ENCODE data around the gene CDCA3.
"Not testable (repeated sequence)": the region's sequence is repeated elsewhere in the genome, so short reads cannot be mapped to it uniquely, and the experiment has no call there.

Gene CDCA3

DNA sequence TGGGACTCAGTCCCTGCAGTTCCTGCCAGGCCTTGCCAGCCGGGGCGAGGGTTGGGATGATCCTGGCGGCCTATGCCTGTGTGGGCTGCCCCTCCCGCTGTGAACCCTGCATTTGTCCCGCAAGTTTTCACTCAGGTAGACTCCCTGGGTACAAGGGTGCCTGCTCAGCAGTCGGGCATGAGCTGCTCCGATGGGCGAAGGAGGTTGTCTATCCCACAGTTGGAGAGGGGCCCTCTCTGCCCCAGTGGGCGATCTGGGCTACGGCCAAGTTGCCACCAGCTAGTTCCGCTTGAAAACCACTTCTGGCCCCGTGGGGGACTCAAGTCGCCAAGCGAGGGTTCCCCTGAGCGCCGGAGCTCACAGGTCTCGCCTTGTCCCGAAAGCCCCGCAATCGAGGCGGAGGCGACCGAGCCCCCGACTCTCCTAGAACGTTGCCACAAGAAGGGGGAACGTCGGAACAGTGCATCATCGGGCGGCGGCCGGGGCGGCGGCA, 15.9 kb upstream of the CDCA3 start:
- peak overlapping the region; percentile 95 for H2BK5ac ChIP-seq (ENCODE audit: low read length)
- no CpG with 5 or more reads among the region's 33 CpGs for WGBS, 2 donors (ENCODE audit: extremely low coverage in 2 of 2, insufficient read length in 2 of 2, insufficient replicate concordance in 1 of 2)
- peak overlapping the region; percentile 33 for H2BK12ac ChIP-seq (ENCODE audit: low read length)
- H2AK5ac ChIP-seq (ENCODE audit: low read depth, low read length), result peak overlapping the region; percentile 82
- H3K4me3 ChIP-seq (ENCODE audit: low read length in 2 of 2), result peak overlapping the region; percentile 74 to 77
- no peak overlapping the region for H4K8ac ChIP-seq (ENCODE audit: low read depth, low read length)
- DNase-seq (ENCODE audit: low spot score), result no peak
- H3K4ac ChIP-seq (ENCODE audit: low read length), result peak overlapping the region; percentile 12
- peak overlapping the region; percentile 92 for H3K4me2 ChIP-seq (ENCODE audit: insufficient read depth, low read length, poor library complexity, severe bottlenecking)
- peak overlapping the region; percentile 43 for H2BK15ac ChIP-seq (ENCODE audit: low read length)
- peak overlapping the region; percentile 87 for H3K9ac ChIP-seq (ENCODE audit: low read depth, low read length, poor library complexity)
- peak overlapping the region; percentile 69 for H2BK120ac ChIP-seq (ENCODE audit: low read depth, low read length)
- peaks cover 8% of the 10 kb centered on the region for H3K79me1 ChIP-seq (ENCODE audit: low read depth, low read length)
- H3K27ac ChIP-seq (replicated peaks; ENCODE audit: low read length), result no peak overlapping the region
- peaks cover 32 to 77% of the 10 kb centered on the region in 2 donors for H3K36me3 ChIP-seq (replicated peaks in 1 of 2; ENCODE audit: control insufficient read depth in 2 of 2, insufficient read depth in 2 of 2, low read length in 2 of 2)
- H3K4me1 ChIP-seq (ENCODE audit: control insufficient read depth in 2 of 2, insufficient read depth in 1 of 2, low read depth in 1 of 2, low read length in 2 of 2), result peaks cover 9 to 19% of the 10 kb centered on the region in 2 donors
- peak overlapping the region; percentile 84 for H2AFZ ChIP-seq (ENCODE audit: low read length)
- peak overlapping the region; percentile 16 for H4K91ac ChIP-seq (ENCODE audit: low read depth, low read length, poor library complexity)
- H3K14ac ChIP-seq (ENCODE audit: low read length), result peak overlapping the region; percentile 77
- peaks cover 0 to 2% of the 10 kb centered on the region in 2 donors for H3K9me3 ChIP-seq (replicated peaks in 1 of 2; ENCODE audit: control insufficient read depth in 2 of 2, insufficient read depth in 1 of 2, low read depth in 1 of 2, low read length in 2 of 2)
- peak overlapping the region; percentile 76 for H3K18ac ChIP-seq (ENCODE audit: low read length)
- no peaks in the 10 kb centered on the region for H3K27me3 ChIP-seq (ENCODE audit: control insufficient read depth in 3 of 3, insufficient read depth in 3 of 3, low read depth in 1 of 3, low read length in 3 of 3)
- peak overlapping the region; percentile 83 for H3K23ac ChIP-seq (ENCODE audit: low read depth, low read length, poor library complexity)

DNA sequence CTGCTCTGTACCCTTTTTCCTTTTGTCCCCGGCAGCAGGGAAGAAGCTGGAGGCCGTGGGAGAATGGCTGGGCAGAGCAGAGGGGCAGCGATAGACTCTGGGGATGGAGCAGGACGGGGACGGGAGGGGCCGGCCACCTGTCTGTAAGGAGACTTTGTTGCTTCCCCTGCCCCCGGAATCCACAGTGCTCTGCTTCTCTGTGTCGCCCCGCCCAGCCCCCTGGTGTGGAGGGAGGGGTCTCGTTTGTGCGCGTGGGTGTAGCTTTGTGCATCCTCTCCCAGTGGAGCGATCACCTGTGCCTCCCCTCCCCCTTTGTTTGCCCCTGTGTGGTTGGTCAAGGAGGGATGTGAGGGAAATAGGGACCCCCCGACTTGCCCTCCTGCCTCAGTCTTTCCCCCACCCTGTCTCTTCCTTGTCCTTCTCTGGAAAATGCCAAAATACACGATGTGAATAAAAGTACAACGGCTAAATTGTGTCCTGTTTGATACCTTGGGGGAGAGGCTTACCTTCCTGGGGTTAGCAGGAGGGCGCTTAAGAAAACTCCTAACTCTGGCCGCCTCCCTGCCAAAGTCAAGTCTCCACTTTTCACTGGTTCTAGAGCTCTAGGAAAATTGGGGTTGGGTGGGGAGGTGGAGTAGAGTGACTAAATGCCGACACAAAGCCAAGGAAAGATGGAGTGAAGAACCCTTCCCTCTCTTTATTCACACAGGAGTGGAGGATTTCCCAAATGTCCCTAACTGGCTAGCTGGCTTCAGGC, 15.3 kb upstream of the CDCA3 start:
- H3K4me1 ChIP-seq (ENCODE audit: control insufficient read depth in 2 of 2, insufficient read depth in 1 of 2, low read depth in 1 of 2, low read length in 2 of 2), result peaks cover 6 to 17% of the 10 kb centered on the region in 2 donors
- peak overlapping the region; percentile 82 for H2AK5ac ChIP-seq (ENCODE audit: low read depth, low read length)
- peaks cover 8% of the 10 kb centered on the region for H3K79me1 ChIP-seq (ENCODE audit: low read depth, low read length)
- no CpG with 5 or more reads among the region's 19 CpGs for WGBS, 2 donors (ENCODE audit: extremely low coverage in 2 of 2, insufficient read length in 2 of 2, insufficient replicate concordance in 1 of 2)
- peak overlapping the region; percentile 87 for H3K9ac ChIP-seq (ENCODE audit: low read depth, low read length, poor library complexity)
- no peak overlapping the region for H4K91ac ChIP-seq (ENCODE audit: low read depth, low read length, poor library complexity)
- no peak for DNase-seq (ENCODE audit: low spot score)
- H2BK120ac ChIP-seq (ENCODE audit: low read depth, low read length), result peak overlapping the region; percentile 69
- peak overlapping the region; percentile 84 for H2AFZ ChIP-seq (ENCODE audit: low read length)
- no peak overlapping the region for H4K8ac ChIP-seq (ENCODE audit: low read depth, low read length)
- peak overlapping the region; percentile 76 for H3K18ac ChIP-seq (ENCODE audit: low read length)
- H2BK15ac ChIP-seq (ENCODE audit: low read length), result peak overlapping the region; percentile 43
- peak overlapping the region; percentile 74 to 77 for H3K4me3 ChIP-seq (ENCODE audit: low read length in 2 of 2)
- H3K23ac ChIP-seq (ENCODE audit: low read depth, low read length, poor library complexity), result peak overlapping the region; percentile 38
- H3K27me3 ChIP-seq (ENCODE audit: control insufficient read depth in 3 of 3, insufficient read depth in 3 of 3, low read depth in 1 of 3, low read length in 3 of 3), result no peaks in the 10 kb centered on the region
- H2BK5ac ChIP-seq (ENCODE audit: low read length), result peak overlapping the region; percentile 95
- H3K36me3 ChIP-seq (replicated peaks in 1 of 2; ENCODE audit: control insufficient read depth in 2 of 2, insufficient read depth in 2 of 2, low read length in 2 of 2), result peaks cover 37 to 77% of the 10 kb centered on the region in 2 donors
- H3K9me3 ChIP-seq (replicated peaks in 1 of 2; ENCODE audit: control insufficient read depth in 2 of 2, insufficient read depth in 1 of 2, low read depth in 1 of 2, low read length in 2 of 2), result peaks cover 0 to 2% of the 10 kb centered on the region in 2 donors
- H2BK12ac ChIP-seq (ENCODE audit: low read length), result no peak overlapping the region
- H3K4ac ChIP-seq (ENCODE audit: low read length), result no peak overlapping the region
- no peak overlapping the region for H3K14ac ChIP-seq (ENCODE audit: low read length)
- H3K4me2 ChIP-seq (ENCODE audit: insufficient read depth, low read length, poor library complexity, severe bottlenecking), result peak overlapping the region; percentile 92
- no peak overlapping the region for H3K27ac ChIP-seq (replicated peaks; ENCODE audit: low read length)

DNA sequence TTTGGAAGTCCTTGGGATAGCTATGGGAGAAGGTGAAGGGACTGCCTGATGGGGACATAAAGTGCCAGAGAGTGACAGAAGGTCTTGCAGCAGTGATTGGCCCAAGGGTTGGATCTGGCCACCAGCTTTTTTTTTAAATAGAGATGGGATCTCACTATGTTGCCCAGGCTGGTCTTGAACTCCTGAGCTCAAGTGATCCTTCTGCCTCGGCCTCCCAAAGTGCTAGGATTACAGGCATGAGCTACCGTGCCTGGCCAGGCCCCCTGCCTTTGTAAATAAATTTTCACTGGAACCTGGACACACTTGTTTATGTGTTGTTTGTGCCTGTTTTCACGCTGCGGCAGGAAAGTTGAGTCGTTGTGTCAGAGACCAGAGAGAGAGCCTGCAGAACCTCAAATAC, 14.2 kb upstream of the CDCA3 start:
- not testable (repeated sequence) for H3K4me3 ChIP-seq (ENCODE audit: low read length in 2 of 2); H3K4ac ChIP-seq (ENCODE audit: low read length); H3K27ac ChIP-seq (replicated peaks; ENCODE audit: low read length); H2BK120ac ChIP-seq (ENCODE audit: low read depth, low read length); H2BK12ac ChIP-seq (ENCODE audit: low read length); H3K79me1 ChIP-seq (ENCODE audit: low read depth, low read length); H3K14ac ChIP-seq (ENCODE audit: low read length); H3K9ac ChIP-seq (ENCODE audit: low read depth, low read length, poor library complexity); H2BK15ac ChIP-seq (ENCODE audit: low read length); DNase-seq (ENCODE audit: low spot score); H4K8ac ChIP-seq (ENCODE audit: low read depth, low read length); H2BK5ac ChIP-seq (ENCODE audit: low read length); H2AK5ac ChIP-seq (ENCODE audit: low read depth, low read length); H3K9me3 ChIP-seq (replicated peaks in 1 of 2; ENCODE audit: control insufficient read depth in 2 of 2, insufficient read depth in 1 of 2, low read depth in 1 of 2, low read length in 2 of 2); H2AFZ ChIP-seq (ENCODE audit: low read length); H3K4me2 ChIP-seq (ENCODE audit: insufficient read depth, low read length, poor library complexity, severe bottlenecking); H3K18ac ChIP-seq (ENCODE audit: low read length); H3K23ac ChIP-seq (ENCODE audit: low read depth, low read length, poor library complexity); H4K91ac ChIP-seq (ENCODE audit: low read depth, low read length, poor library complexity); H3K27me3 ChIP-seq (ENCODE audit: control insufficient read depth in 3 of 3, insufficient read depth in 3 of 3, low read depth in 1 of 3, low read length in 3 of 3)
- H3K36me3 ChIP-seq (replicated peaks in 1 of 2; ENCODE audit: control insufficient read depth in 2 of 2, insufficient read depth in 2 of 2, low read length in 2 of 2), result peaks cover 39 to 77% of the 10 kb centered on the region in 2 donors
- peaks cover 5 to 17% of the 10 kb centered on the region in 2 donors for H3K4me1 ChIP-seq (ENCODE audit: control insufficient read depth in 2 of 2, insufficient read depth in 1 of 2, low read depth in 1 of 2, low read length in 2 of 2)
- no CpG with 5 or more reads among the region's 5 CpGs for WGBS, 2 donors (ENCODE audit: extremely low coverage in 2 of 2, insufficient read length in 2 of 2, insufficient replicate concordance in 1 of 2)

DNA sequence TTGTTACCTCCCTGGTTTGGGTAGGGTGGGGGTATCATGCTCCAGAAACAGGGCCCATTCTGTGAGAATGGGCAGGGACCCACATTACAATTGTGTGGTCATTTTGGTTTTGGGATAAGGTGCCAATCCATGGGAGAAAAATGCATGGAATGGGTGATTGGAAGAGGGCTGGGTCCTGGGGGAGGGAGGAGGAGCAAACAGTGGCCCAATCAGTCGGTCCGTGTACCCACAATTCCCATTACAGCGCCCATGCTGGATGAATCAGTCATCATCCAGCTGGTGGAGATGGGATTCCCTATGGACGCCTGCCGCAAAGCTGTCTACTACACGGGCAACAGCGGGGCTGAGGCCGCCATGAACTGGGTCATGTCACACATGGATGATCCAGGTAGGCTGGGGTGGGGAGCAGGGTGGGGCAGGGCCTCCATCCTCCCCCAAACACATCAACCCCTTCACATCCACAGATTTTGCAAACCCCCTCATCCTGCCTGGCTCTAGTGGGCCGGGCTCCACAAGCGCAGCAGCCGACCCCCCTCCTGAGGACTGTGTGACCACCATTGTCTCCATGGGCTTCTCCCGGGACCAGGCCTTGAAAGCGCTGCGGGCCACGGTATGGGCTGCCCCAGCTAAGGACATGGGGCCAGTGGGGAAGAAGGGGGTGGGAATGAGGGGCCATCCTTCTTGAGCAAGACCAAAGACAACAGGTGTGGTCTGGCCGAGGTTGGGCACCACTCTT, 12.7 kb upstream of the CDCA3 start:
- Histone ChIP-seq H3K23ac (ENCODE audit: low read depth, low read length, poor library complexity) (peak overlapping the region; percentile 16), H3K36me3 (replicated peaks in 1 of 2; ENCODE audit: control insufficient read depth in 2 of 2, insufficient read depth in 2 of 2, low read length in 2 of 2) (peaks cover 44 to 76% of the 10 kb centered on the region in 2 donors)

More for the DNA sequence above, 12.7 kb upstream of the CDCA3 start:
- Histone ChIP-seq H3K79me1 (ENCODE audit: low read depth, low read length) (no peaks in the 10 kb centered on the region), H3K4me1 (ENCODE audit: control insufficient read depth in 2 of 2, insufficient read depth in 1 of 2, low read depth in 1 of 2, low read length in 2 of 2) (peaks cover 5 to 14% of the 10 kb centered on the region in 2 donors), H3K14ac (ENCODE audit: low read length) (no peak overlapping the region), H2BK5ac (ENCODE audit: low read length) (no peak overlapping the region), H2AK5ac (ENCODE audit: low read depth, low read length) (no peak overlapping the region), H2BK15ac (ENCODE audit: low read length) (no peak overlapping the region), H4K91ac (ENCODE audit: low read depth, low read length, poor library complexity) (no peak overlapping the region), H3K27ac (replicated peaks; ENCODE audit: low read length) (no peak overlapping the region), H3K4me3 (ENCODE audit: low read length in 2 of 2) (no peak overlapping the region), H4K8ac (ENCODE audit: low read depth, low read length) (no peak overlapping the region), H2BK120ac (ENCODE audit: low read depth, low read length) (no peak overlapping the region), H2BK12ac (ENCODE audit: low read length) (no peak overlapping the region), H3K4me2 (ENCODE audit: insufficient read depth, low read length, poor library complexity, severe bottlenecking) (no peak overlapping the region), H3K9me3 (replicated peaks in 1 of 2; ENCODE audit: control insufficient read depth in 2 of 2, insufficient read depth in 1 of 2, low read depth in 1 of 2, low read length in 2 of 2) (peaks cover 0 to 2% of the 10 kb centered on the region in 2 donors), H3K27me3 (ENCODE audit: control insufficient read depth in 3 of 3, insufficient read depth in 3 of 3, low read depth in 1 of 3, low read length in 3 of 3) (no peaks in the 10 kb centered on the region), H3K4ac (ENCODE audit: low read length) (no peak overlapping the region), H2AFZ (ENCODE audit: low read length) (no peak overlapping the region), H3K18ac (ENCODE audit: low read length) (no peak overlapping the region), H3K9ac (ENCODE audit: low read depth, low read length, poor library complexity) (no peak overlapping the region)
- no peak for DNase-seq (ENCODE audit: low spot score)
- WGBS, 2 donors (ENCODE audit: extremely low coverage in 2 of 2, insufficient read length in 2 of 2, insufficient replicate concordance in 1 of 2), result no CpG with 5 or more reads among the region's 16 CpGs

Measured in neuronal stem cell (in vitro differentiated cells).